Endothelial cell (in vitro differentiated cells): Measurements from ENCODE around the gene ONECUT2. TPM values are rescaled to one million over a fixed set of nuclear protein-coding genes. Genes with fewer than 3 reads are reported as not detected.

Experiments
- DNase-seq: peaks from one replicate; pipeline ENCODE4 v3.0.0; 2021; ENCODE audit warnings: low spot score
- H3K27ac Mint-ChIP-seq: one replicate; pipeline ENCODE4 v1.8.0; 2021; ENCODE audit warnings: mixed read lengths, inconsistent platforms; ENCODE audit not compliant: unreplicated experiment
- H3K27me3 Mint-ChIP-seq: one replicate; pipeline ENCODE4 v1.8.0; 2021; ENCODE audit warnings: mild to moderate bottlenecking, moderate library complexity, mixed read lengths, inconsistent platforms; ENCODE audit not compliant: unreplicated experiment
- H3K36me3 Mint-ChIP-seq: one replicate; pipeline ENCODE4 v1.8.0; 2021; ENCODE audit warnings: mild to moderate bottlenecking, low read depth, mixed read lengths, inconsistent platforms; ENCODE audit not compliant: unreplicated experiment
- H3K4me1 Mint-ChIP-seq: one replicate; pipeline ENCODE4 v1.8.0; 2021; ENCODE audit warnings: mild to moderate bottlenecking, mixed read lengths, inconsistent platforms; ENCODE audit not compliant: unreplicated experiment
- H3K4me3 Mint-ChIP-seq: one replicate; pipeline ENCODE4 v1.8.0; 2021; ENCODE audit warnings: mild to moderate bottlenecking, mixed read lengths, inconsistent platforms; ENCODE audit not compliant: unreplicated experiment
- H3K9me3 Mint-ChIP-seq: one replicate; pipeline ENCODE4 v1.8.0; 2021; ENCODE audit warnings: mixed read lengths, inconsistent platforms; ENCODE audit not compliant: unreplicated experiment
- total RNA-seq: library from RNA; stranded (reverse); fragmentation: NEBNext Ultra II Directional; extraction: Animal tissue kit (Norgen Biotek cat#: 25700); gene quantifications from one replicate; pipeline ENCODE4 v1.2.1, GENCODE V29; 2021; ENCODE audit not compliant: unreplicated experiment
- TF ChIP-seq, protein P1 (sequence below): fragments of 200-600 bp; sonication (generic); IDR thresholded peaks from one replicate; pipeline ENCODE4 v1.5.0; 2021; ENCODE audit warnings: antibody characterized with exemption; ENCODE audit not compliant: unreplicated experiment

The ONECUT2 gene
- total RNA-seq, 1 donor from 2014 or later: 1.1 TPM

DNA sequence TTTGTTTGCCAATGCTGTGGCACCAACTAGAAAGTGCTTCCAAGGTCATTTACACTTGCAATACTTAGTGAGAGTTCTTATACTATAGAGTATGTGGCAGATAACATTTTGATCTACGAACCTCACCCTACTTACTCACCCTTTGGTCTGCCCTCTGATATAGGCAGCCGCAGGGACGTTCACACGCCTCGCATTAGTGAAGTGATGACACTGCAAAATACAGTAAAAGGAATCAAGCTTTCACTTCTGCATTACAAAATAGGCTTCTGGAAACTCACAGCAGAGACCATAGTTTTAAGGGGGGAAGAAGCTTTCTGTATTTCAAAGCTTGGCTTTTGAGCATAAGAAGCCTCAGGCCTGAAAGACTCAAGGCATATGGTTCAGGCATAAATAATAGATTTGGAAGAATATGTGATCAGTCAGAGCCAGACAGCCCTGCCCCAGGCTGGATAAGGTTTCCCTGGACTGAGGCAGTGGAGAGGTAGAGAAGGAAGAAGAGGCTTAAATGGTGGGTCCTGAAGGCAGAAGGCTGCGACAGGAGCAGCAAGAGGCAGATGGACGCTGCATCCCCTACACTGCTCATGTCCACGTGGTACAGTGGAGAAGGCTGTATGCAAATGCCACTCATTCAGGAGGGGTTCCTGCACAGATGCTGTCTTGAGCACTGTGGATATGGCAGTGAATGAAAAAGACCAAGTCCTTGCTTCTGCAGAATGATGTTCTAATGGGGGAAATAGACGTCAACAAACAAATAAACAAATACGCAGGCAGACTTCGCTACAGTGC lies 88.2 kb downstream of the ONECUT2 start:
- Mint-ChIP-seq H3K36me3 (no peaks in the 10 kb centered on the region), H3K4me3 (no peak overlapping the region), H3K27me3 (no peaks in the 10 kb centered on the region), H3K27ac (no peak overlapping the region), H3K9me3 (no peaks in the 10 kb centered on the region), H3K4me1 (no peaks in the 10 kb centered on the region)
- TF ChIP-seq, protein P1, sequence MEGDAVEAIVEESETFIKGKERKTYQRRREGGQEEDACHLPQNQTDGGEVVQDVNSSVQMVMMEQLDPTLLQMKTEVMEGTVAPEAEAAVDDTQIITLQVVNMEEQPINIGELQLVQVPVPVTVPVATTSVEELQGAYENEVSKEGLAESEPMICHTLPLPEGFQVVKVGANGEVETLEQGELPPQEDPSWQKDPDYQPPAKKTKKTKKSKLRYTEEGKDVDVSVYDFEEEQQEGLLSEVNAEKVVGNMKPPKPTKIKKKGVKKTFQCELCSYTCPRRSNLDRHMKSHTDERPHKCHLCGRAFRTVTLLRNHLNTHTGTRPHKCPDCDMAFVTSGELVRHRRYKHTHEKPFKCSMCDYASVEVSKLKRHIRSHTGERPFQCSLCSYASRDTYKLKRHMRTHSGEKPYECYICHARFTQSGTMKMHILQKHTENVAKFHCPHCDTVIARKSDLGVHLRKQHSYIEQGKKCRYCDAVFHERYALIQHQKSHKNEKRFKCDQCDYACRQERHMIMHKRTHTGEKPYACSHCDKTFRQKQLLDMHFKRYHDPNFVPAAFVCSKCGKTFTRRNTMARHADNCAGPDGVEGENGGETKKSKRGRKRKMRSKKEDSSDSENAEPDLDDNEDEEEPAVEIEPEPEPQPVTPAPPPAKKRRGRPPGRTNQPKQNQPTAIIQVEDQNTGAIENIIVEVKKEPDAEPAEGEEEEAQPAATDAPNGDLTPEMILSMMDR: no peak
- DNase-seq: no peak

DNA sequence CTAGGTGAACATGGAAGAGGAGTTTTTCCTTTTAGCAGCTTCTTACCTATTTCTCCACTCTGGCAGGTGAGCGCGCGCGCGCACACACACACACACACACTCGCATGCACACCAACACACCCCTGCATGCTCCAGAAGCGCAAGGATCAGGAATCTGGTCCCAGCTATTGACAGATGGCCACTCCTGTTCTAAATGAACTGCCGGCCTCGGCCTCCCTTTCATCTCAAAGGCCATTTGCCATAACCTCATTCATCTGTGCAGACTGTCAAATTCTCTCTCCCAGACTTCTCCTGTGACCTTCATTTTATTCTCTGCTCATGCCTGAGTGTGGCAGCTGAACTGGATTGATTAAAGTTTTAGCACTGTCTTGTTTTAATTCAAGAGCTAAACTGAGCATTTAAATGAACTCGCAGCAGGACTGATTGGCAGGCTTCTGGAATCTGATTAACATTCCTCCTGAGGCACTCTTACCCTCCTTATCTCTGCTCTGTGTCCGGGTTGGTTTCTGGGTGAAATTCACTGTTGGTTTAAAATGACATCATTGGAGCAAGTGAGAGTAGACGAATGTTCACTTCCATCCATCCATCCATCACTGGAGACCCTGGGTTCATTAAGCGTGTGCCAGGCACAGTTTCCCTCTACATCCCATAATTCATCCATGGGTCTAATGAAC lies 92.5 kb downstream of the ONECUT2 start:
- no peak for DNase-seq
- H3K4me3 Mint-ChIP-seq: no peak overlapping the region
- H3K36me3 Mint-ChIP-seq: peaks cover 3% of the 10 kb centered on the region
- peaks cover 2% of the 10 kb centered on the region for H3K4me1 Mint-ChIP-seq
- no peak overlapping the region for H3K27ac Mint-ChIP-seq
- peaks cover 2% of the 10 kb centered on the region for H3K27me3 Mint-ChIP-seq
- no peaks in the 10 kb centered on the region for H3K9me3 Mint-ChIP-seq
- TF ChIP-seq, protein P1: no peak

DNA sequence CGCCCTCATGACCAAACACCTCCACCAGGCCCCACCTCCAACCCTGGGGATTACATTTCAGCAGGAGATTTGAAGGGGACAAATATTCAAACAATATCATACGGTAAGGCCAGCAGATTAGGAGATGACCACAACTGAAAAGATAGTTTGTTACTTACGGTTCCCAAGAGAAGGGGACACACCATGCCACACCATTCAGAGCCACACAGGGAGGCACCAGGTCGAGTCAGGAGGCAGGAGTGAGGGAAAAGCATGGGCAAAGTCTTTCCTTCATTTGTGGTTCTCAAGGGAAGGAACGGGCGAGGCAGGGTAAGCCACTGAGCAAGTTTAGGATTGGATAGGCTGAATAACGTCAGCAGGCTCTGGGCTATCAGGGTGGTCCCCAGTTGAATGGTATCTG lies 94.0 kb downstream of the ONECUT2 start:
- Mint-ChIP-seq H3K27me3 (peaks cover 2% of the 10 kb centered on the region), H3K9me3 (no peaks in the 10 kb centered on the region), H3K4me3 (no peak overlapping the region), H3K4me1 (peaks cover 16% of the 10 kb centered on the region), H3K27ac (no peak overlapping the region), H3K36me3 (peaks cover 3% of the 10 kb centered on the region)
- DNase-seq: no peak
- TF ChIP-seq, protein P1: no peak

DNA sequence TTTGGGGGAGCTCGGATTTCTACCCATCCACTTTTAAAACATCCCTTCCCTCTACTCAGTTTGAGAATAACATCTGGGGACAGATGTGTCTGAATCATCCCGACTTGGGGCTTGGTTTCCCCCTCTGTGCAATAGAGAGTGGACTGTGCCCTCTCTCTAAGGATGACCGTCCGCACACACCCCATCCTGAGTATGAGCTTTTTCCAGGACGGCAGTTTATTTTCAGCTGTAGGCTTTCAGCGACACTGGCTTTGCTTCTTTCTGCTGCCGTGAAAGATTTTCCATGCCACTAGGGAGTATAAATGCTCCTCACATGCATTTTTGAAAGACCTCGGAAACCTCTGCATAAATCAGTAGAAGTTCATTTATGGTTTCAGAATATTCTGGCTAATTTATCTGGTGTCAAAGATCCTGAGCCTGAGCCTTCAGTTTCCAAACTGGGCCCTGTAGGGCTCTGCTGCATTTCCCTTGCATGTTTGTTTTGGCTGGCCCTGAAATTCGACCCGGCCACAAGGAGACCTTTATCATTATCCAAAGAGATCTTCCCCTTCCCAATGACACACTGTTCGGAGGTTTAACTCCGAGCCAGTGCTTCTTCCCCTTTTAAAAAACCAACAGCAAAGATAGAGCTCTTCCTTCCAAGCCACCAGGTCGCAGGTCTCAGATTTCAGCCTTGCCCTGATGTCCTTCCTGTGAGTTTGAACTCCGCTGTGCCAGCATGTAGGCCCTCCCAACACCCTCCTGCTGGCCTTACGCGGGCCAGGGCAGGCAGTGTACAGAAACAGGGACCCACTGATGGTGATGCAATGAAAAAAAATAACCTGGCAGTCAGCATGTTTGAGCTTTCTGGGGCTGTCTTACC lies 98.1 kb downstream of the ONECUT2 start:
- Mint-ChIP-seq H3K4me1 (peaks cover 19% of the 10 kb centered on the region), H3K27ac (peak overlapping the region; percentile 45), H3K36me3 (peaks cover 3% of the 10 kb centered on the region), H3K9me3 (no peaks in the 10 kb centered on the region), H3K27me3 (peaks cover 3% of the 10 kb centered on the region), H3K4me3 (no peak overlapping the region)
- TF ChIP-seq, protein P1: no peak
- peak; percentile 16 for DNase-seq
